ENCODE measurements around the gene SLC28A3.

DNA sequence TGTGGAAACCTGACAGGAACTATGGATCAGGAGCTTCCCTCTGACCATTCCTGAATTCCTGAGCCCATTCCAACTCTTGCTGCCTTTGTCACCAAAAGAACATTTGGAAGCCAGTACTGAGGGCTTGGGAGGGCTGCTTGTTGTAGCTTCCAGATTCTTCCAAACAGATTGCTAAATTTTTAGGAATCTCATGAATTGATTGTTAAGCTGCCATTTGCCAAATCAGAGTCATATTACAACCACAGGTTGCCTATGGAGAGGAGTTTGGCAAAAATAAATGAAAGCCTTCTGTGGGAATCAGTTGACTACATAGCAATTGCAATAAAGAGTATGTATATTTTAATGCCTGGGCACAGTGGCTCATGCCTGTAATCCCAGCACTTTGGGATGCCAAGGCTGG is 39.2 kb upstream of the SLC28A3 start:
- TF ChIP-seq MYC (IDR thresholded peaks at IDR 0.05; ENCODE audit: low read depth, low read length) = no peak
- TF ChIP-seq POLR2AphosphoS5 (IDR thresholded peaks at IDR 0.05; ENCODE audit: insufficient read depth, low read depth, low read length) = no peak
- TF ChIP-seq, protein P1, sequence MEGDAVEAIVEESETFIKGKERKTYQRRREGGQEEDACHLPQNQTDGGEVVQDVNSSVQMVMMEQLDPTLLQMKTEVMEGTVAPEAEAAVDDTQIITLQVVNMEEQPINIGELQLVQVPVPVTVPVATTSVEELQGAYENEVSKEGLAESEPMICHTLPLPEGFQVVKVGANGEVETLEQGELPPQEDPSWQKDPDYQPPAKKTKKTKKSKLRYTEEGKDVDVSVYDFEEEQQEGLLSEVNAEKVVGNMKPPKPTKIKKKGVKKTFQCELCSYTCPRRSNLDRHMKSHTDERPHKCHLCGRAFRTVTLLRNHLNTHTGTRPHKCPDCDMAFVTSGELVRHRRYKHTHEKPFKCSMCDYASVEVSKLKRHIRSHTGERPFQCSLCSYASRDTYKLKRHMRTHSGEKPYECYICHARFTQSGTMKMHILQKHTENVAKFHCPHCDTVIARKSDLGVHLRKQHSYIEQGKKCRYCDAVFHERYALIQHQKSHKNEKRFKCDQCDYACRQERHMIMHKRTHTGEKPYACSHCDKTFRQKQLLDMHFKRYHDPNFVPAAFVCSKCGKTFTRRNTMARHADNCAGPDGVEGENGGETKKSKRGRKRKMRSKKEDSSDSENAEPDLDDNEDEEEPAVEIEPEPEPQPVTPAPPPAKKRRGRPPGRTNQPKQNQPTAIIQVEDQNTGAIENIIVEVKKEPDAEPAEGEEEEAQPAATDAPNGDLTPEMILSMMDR (IDR thresholded peaks at IDR 0.05; ENCODE audit: extremely low read depth in 1 of 2, insufficient read depth in 1 of 2, low read depth in 1 of 2, low read length in 2 of 2) = no peak
- TF ChIP-seq FOS (IDR thresholded peaks at IDR 0.05; ENCODE audit: borderline replicate concordance, insufficient read depth, low read length) = no peak
- no peak for TF ChIP-seq POLR2A (IDR thresholded peaks at IDR 0.05; ENCODE audit: low read depth, low read length)
- TF ChIP-seq EZH2 (IDR thresholded peaks at IDR 0.05; ENCODE audit: borderline replicate concordance, low read depth, low read length, severe bottlenecking) = no peak
- TF ChIP-seq, protein P2, sequence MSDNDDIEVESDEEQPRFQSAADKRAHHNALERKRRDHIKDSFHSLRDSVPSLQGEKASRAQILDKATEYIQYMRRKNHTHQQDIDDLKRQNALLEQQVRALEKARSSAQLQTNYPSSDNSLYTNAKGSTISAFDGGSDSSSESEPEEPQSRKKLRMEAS (IDR thresholded peaks at IDR 0.05; ENCODE audit: insufficient read depth, insufficient read length) = no peak
- TF ChIP-seq JUN (IDR thresholded peaks at IDR 0.05; ENCODE audit: borderline replicate concordance, insufficient read depth, insufficient read length, low read depth) = no peak
